Neuronal stem cell (in vitro differentiated cells): ENCODE results near the gene CCDC63.
A peak's percentile ranks its signal among the peaks of the same experiment; 100 is the strongest.

Source experiments
- DNase-seq: peaks from one replicate; pipeline ENCODE4 v3.0.0-alpha.2; 2013; ENCODE audit warnings: low spot score
- H2AFZ ChIP-seq: one replicate; pipeline ENCODE4 v1.6.1; 2013; ENCODE audit warnings: mild to moderate bottlenecking, low read length, inconsistent platforms
- H2AK5ac ChIP-seq: 2 replicates; pipeline ENCODE4 v1.6.1; 2013; ENCODE audit warnings: low read depth, mild to moderate bottlenecking, inconsistent platforms, low read length, moderate library complexity, mixed read lengths
- H2BK120ac ChIP-seq: 2 replicates; pipeline ENCODE4 v1.6.1; 2013; ENCODE audit warnings: low read depth, mild to moderate bottlenecking, inconsistent platforms, low read length, moderate library complexity, mixed read lengths
- H2BK12ac ChIP-seq: one replicate; pipeline ENCODE4 v1.6.1; 2013; ENCODE audit warnings: low read length, inconsistent platforms
- H2BK15ac ChIP-seq: 2 replicates; pipeline ENCODE4 v1.6.1; 2013; ENCODE audit warnings: mild to moderate bottlenecking, low read length, inconsistent platforms, mixed read lengths
- H2BK5ac ChIP-seq: one replicate; pipeline ENCODE4 v1.6.1; 2013; ENCODE audit warnings: inconsistent platforms, mild to moderate bottlenecking, low read length, moderate library complexity
- H3K14ac ChIP-seq: one replicate; pipeline ENCODE4 v1.6.1; 2013; ENCODE audit warnings: low read length, inconsistent platforms
- H3K18ac ChIP-seq: 2 replicates; pipeline ENCODE4 v1.6.1; 2013; ENCODE audit warnings: low read length, inconsistent platforms
- H3K23ac ChIP-seq: 2 replicates; pipeline ENCODE4 v1.6.1; 2013; ENCODE audit warnings: low read depth, mild to moderate bottlenecking, mixed read lengths, low read length, inconsistent platforms; ENCODE audit not compliant: poor library complexity
- H3K27ac ChIP-seq: replicated peaks from 3 replicates; pipeline ENCODE4 v1.5.1; 2013; ENCODE audit warnings: low read length, inconsistent platforms
- H3K27me3 ChIP-seq, 3 experiments: 2 replicates each; pipeline ENCODE4 v1.6.1; 2013; ENCODE audit warnings: low read length in 3 of 3, mild to moderate bottlenecking in 2 of 3, inconsistent platforms in 1 of 3, low read depth in 1 of 3, mixed read lengths in 1 of 3, moderate library complexity in 1 of 3; ENCODE audit not compliant: control insufficient read depth in 3 of 3, insufficient read depth in 3 of 3
- H3K36me3 ChIP-seq, 2 donors: replicated peaks in 1 of 2; 2 replicates each; pipeline ENCODE4 v1.6.1; 2013; ENCODE audit warnings: low read length in 2 of 2; ENCODE audit not compliant: control insufficient read depth in 2 of 2, insufficient read depth in 2 of 2
- H3K4ac ChIP-seq: 2 replicates; pipeline ENCODE4 v1.6.1; 2013; ENCODE audit warnings: inconsistent platforms, mild to moderate bottlenecking, low read length, moderate library complexity
- H3K4me1 ChIP-seq, 2 donors: 1 replicate in 1 of 2; 2 replicates in 1 of 2; pipeline ENCODE4 v1.6.1; 2013; ENCODE audit warnings: low read length in 2 of 2, low read depth in 1 of 2; ENCODE audit not compliant: control insufficient read depth in 2 of 2, insufficient read depth in 1 of 2
- H3K4me2 ChIP-seq: one replicate; pipeline ENCODE4 v1.6.1; 2013; ENCODE audit warnings: mild to moderate bottlenecking, low read length, inconsistent platforms; ENCODE audit not compliant: insufficient read depth, poor library complexity, severe bottlenecking
- H3K4me3 ChIP-seq, 2 donors: 2 replicates each; pipeline ENCODE4 v1.5.1; 2013; ENCODE audit warnings: low read length in 2 of 2, mild to moderate bottlenecking in 2 of 2, inconsistent platforms in 1 of 2, moderate library complexity in 1 of 2
- H3K79me1 ChIP-seq: one replicate; pipeline ENCODE4 v1.6.1; 2013; ENCODE audit warnings: low read depth, mild to moderate bottlenecking, inconsistent platforms, low read length, moderate library complexity
- H3K9ac ChIP-seq: one replicate; pipeline ENCODE4 v1.6.1; 2013; ENCODE audit warnings: mild to moderate bottlenecking, low read depth, low read length, inconsistent platforms; ENCODE audit not compliant: poor library complexity
- H3K9me3 ChIP-seq, 2 donors: replicated peaks in 1 of 2; 2 replicates each; pipeline versions ENCODE3 to v1.6.1; 2013; ENCODE audit warnings: low read length in 2 of 2, mild to moderate bottlenecking in 2 of 2, inconsistent platforms in 1 of 2, low read depth in 1 of 2, mixed read lengths in 1 of 2, moderate library complexity in 1 of 2; ENCODE audit not compliant: control insufficient read depth in 2 of 2, insufficient read depth in 1 of 2
- H4K8ac ChIP-seq: one replicate; pipeline ENCODE4 v1.6.1; 2013; ENCODE audit warnings: low read depth, mild to moderate bottlenecking, inconsistent platforms, low read length, moderate library complexity
- H4K91ac ChIP-seq: one replicate; pipeline ENCODE4 v1.6.1; 2013; ENCODE audit warnings: low read length, low read depth, mild to moderate bottlenecking, inconsistent platforms; ENCODE audit not compliant: poor library complexity
- WGBS, 2 donors: extraction: QIAGEN DNeasy Blood & Tissue Kit; methylation state at CpG; one replicate each; pipeline ENCODE4 v1.1.7; 2013; ENCODE audit warnings: missing lambda C conversion rate in 2 of 2, mixed read lengths in 1 of 2; ENCODE audit not compliant: insufficient read length in 2 of 2, insufficient replicate concordance in 1 of 2; ENCODE audit errors: extremely low coverage in 2 of 2; 5-methylcytosine and 5-hydroxymethylcytosine counted together

Gene CCDC63

GRCh38 chr12:110907583-110907982, 60.8 kb downstream of the CCDC63 start:
- Histone ChIP-seq H3K4me2 (no peak overlapping the region), H2BK5ac (no peak overlapping the region), H4K8ac (no peak overlapping the region), H4K91ac (no peak overlapping the region), H3K79me1 (no peaks in the 10 kb centered on the region), H3K23ac (no peak overlapping the region), H2BK120ac (no peak overlapping the region), H3K27me3 (no peaks in the 10 kb centered on the region), H3K27ac (no peak overlapping the region), H2BK12ac (no peak overlapping the region), H3K4ac (no peak overlapping the region), H3K18ac (no peak overlapping the region), H2AK5ac (no peak overlapping the region), H3K4me3 (no peak overlapping the region), H2BK15ac (no peak overlapping the region), H3K14ac (no peak overlapping the region), H3K36me3 (no peaks in the 10 kb centered on the region), H2AFZ (no peak overlapping the region), H3K9ac (no peak overlapping the region), H3K4me1 (peaks cover 0 to 4% of the 10 kb centered on the region in 2 donors), H3K9me3 (no peaks in the 10 kb centered on the region)
- no CpG with 5 or more reads among the region's 8 CpGs for WGBS, 2 donors
- no peak for DNase-seq

- peak overlapping the region; percentile 52 for H2AFZ ChIP-seq
- H3K4me3 ChIP-seq, result no peak overlapping the region
- H4K8ac ChIP-seq, result peak overlapping the region; percentile 70
- no peak overlapping the region for H4K91ac ChIP-seq
- H2BK120ac ChIP-seq, result no peak overlapping the region
- H3K36me3 ChIP-seq, result no peaks in the 10 kb centered on the region
- no peak overlapping the region for H2AK5ac ChIP-seq
- H3K4me2 ChIP-seq, result no peak overlapping the region
- no peak overlapping the region for H3K4ac ChIP-seq
- no peak overlapping the region for H2BK15ac ChIP-seq
- H2BK12ac ChIP-seq, result no peak overlapping the region
- WGBS, 2 donors, result no CpG with 5 or more reads among the region's 14 CpGs
- DNase-seq, result no peak
- no peak overlapping the region for H3K23ac ChIP-seq
- H3K14ac ChIP-seq, result no peak overlapping the region
- no peak overlapping the region for H3K9ac ChIP-seq
- no peaks in the 10 kb centered on the region for H3K27me3 ChIP-seq
- peak overlapping the region; percentile 20 for H3K18ac ChIP-seq
- no peaks in the 10 kb centered on the region for H3K9me3 ChIP-seq
- no peak overlapping the region for H3K27ac ChIP-seq
- H2BK5ac ChIP-seq, result no peak overlapping the region
- H3K4me1 ChIP-seq, result peaks cover 0 to 4% of the 10 kb centered on the region in 2 donors
- H3K79me1 ChIP-seq, result no peaks in the 10 kb centered on the region
Observed at GRCh38 chr12:110908377-110909152, 61.8 kb downstream of the CCDC63 start.

GRCh38 chr12:110912263-110912662, 65.5 kb downstream of the CCDC63 start:
- peaks cover 0 to 4% of the 10 kb centered on the region in 2 donors for H3K4me1 ChIP-seq
- H2BK15ac ChIP-seq, result no peak overlapping the region
- no peak overlapping the region for H2BK12ac ChIP-seq
- WGBS, 2 donors, result no CpG with 5 or more reads among the region's 6 CpGs
- no peak overlapping the region for H3K4ac ChIP-seq
- no peak overlapping the region for H3K9ac ChIP-seq
- H3K9me3 ChIP-seq, result no peaks in the 10 kb centered on the region
- H3K14ac ChIP-seq, result no peak overlapping the region
- no peak overlapping the region for H3K4me2 ChIP-seq
- H3K27ac ChIP-seq, result no peak overlapping the region
- DNase-seq, result no peak
- no peak overlapping the region for H4K91ac ChIP-seq
- no peak overlapping the region for H2BK5ac ChIP-seq
- no peak overlapping the region for H2AFZ ChIP-seq
- H3K27me3 ChIP-seq, result no peaks in the 10 kb centered on the region
- H3K23ac ChIP-seq, result no peak overlapping the region
- H3K4me3 ChIP-seq, result no peak overlapping the region
- H3K18ac ChIP-seq, result no peak overlapping the region
- H2BK120ac ChIP-seq, result no peak overlapping the region
- H2AK5ac ChIP-seq, result no peak overlapping the region
- no peaks in the 10 kb centered on the region for H3K79me1 ChIP-seq
- no peaks in the 10 kb centered on the region for H3K36me3 ChIP-seq
- no peak overlapping the region for H4K8ac ChIP-seq

GRCh38 chr12:110913119-110914056, 66.6 kb downstream of the CCDC63 start:
- no peak for DNase-seq
- Histone ChIP-seq H2BK120ac (no peak overlapping the region), H2AFZ (no peak overlapping the region), H3K4me3 (no peak overlapping the region), H2BK5ac (no peak overlapping the region), H4K91ac (no peak overlapping the region), H3K27ac (no peak overlapping the region), H3K79me1 (no peaks in the 10 kb centered on the region), H3K4me1 (peaks cover 0 to 4% of the 10 kb centered on the region in 2 donors), H3K14ac (no peak overlapping the region), H3K18ac (no peak overlapping the region), H3K4me2 (no peak overlapping the region), H3K36me3 (no peaks in the 10 kb centered on the region), H2BK15ac (no peak overlapping the region), H2AK5ac (no peak overlapping the region), H3K9ac (no peak overlapping the region), H3K27me3 (peaks cover 0 to 10% (median 0%) of the 10 kb centered on the region in 3 experiments), H4K8ac (no peak overlapping the region), H3K4ac (no peak overlapping the region), H3K9me3 (no peaks in the 10 kb centered on the region), H3K23ac (no peak overlapping the region), H2BK12ac (no peak overlapping the region)
- WGBS, 2 donors, result no CpG with 5 or more reads among the region's 14 CpGs
